ENCODE results near the gene DNAJA3. TPM values are rescaled to one million over a fixed set of nuclear protein-coding genes. Genes with fewer than 3 reads are reported as not detected.

Gene DNAJA3
- total RNA-seq, 4 donors from 2014 or later = 51.4 to 70.1 (median 54.0) TPM

DNA sequence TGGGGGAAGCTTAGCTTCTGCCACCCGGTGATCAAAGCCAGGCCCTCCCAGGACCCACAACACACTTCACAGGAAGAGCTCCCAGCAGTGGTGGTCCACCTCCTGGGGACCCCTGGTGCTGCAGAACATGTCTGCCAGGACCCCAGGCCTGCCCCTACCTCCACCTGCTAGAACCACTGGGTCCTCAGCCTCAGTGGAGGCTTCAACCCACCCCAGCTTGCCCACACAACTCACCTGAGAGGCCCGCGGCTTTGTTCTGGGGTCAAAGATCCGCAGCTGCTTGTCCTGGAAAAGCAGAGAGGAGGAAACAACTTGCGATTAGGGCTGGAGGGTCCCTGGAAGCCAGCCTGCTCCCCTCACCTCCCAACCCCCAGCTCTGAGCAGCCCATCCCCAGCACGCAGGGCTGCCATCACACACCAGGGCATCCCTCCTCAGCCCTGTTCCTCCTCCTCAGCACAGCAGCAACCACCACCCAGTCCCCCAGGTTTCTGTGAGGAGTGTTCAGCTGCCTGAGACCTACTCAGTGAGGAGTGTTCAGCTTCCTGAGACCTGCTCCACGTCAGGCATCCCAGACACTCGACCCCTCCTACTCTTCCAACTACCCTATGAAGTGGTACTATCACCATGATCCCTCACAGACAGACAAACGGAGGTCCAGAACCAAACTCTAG lies 30.5 kb upstream of the DNAJA3 start:
- Histone ChIP-seq H3K4me3 (no peak overlapping the region), H3K36me3 (peaks cover 0 to 83% (median 0%) of the 10 kb centered on the region in 3 donors)

DNA sequence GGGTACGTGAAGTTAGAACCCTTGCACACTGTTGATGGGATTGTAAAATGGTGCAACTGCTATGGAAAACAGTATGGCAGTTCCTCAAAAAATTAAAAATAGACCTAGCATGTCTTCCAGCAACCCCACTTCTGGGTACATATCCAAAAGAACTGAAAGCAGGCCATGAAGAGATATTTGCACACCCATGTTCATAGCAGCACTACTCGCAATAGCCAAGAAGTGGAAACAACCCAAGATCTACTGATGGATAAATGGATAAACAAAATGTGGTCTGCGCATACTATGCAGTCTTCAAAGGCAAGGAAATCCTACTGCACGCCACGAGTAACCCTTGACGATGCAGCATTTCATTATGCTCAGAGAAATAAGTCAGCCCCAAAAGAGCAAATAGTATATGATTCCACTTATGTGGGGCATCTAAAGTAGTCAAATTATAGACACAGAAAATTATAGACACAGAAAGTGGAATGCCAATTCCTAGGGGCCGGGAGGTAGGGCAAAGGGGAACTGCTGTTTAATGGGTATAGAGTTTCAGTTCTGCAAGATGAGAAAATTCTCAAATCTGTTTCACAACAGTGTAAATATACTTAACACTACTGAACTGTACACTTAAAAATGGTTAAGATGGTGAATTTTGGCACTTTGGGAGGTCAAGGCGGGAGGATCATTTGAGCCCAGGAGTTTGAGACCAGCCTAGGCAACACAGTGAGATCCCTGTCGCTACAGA lies 26.5 kb upstream of the DNAJA3 start:
- Histone ChIP-seq H3K27me3 (no peaks in the 10 kb centered on the region), H3K4me1 (peaks cover 0 to 3% (median 0%) of the 10 kb centered on the region in 4 donors), H3K27ac (no peak overlapping the region), H3K4me3 (no peak overlapping the region), H3K9me3 (no peaks in the 10 kb centered on the region), H3K36me3 (peaks cover 0 to 80% (median 0%) of the 10 kb centered on the region in 3 donors)
- TF ChIP-seq POLR2A (IDR thresholded peaks at IDR 0.05) = no peak
- TF ChIP-seq, protein P1, sequence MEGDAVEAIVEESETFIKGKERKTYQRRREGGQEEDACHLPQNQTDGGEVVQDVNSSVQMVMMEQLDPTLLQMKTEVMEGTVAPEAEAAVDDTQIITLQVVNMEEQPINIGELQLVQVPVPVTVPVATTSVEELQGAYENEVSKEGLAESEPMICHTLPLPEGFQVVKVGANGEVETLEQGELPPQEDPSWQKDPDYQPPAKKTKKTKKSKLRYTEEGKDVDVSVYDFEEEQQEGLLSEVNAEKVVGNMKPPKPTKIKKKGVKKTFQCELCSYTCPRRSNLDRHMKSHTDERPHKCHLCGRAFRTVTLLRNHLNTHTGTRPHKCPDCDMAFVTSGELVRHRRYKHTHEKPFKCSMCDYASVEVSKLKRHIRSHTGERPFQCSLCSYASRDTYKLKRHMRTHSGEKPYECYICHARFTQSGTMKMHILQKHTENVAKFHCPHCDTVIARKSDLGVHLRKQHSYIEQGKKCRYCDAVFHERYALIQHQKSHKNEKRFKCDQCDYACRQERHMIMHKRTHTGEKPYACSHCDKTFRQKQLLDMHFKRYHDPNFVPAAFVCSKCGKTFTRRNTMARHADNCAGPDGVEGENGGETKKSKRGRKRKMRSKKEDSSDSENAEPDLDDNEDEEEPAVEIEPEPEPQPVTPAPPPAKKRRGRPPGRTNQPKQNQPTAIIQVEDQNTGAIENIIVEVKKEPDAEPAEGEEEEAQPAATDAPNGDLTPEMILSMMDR (IDR thresholded peaks at IDR 0.05) = no peak
- DNase-seq = no peak

More for the DNA sequence above, 30.5 kb upstream of the DNAJA3 start:
- TF ChIP-seq POLR2A (IDR thresholded peaks at IDR 0.05) = no peak
- TF ChIP-seq, protein P1 (IDR thresholded peaks at IDR 0.05) = no peak
- no peak for DNase-seq
- no peaks in the 10 kb centered on the region for H3K9me3 ChIP-seq
- H3K4me1 ChIP-seq = peaks cover 0 to 7% (median 0%) of the 10 kb centered on the region in 4 donors
- H3K27ac ChIP-seq = no peak overlapping the region
- H3K27me3 ChIP-seq = no peaks in the 10 kb centered on the region

DNA sequence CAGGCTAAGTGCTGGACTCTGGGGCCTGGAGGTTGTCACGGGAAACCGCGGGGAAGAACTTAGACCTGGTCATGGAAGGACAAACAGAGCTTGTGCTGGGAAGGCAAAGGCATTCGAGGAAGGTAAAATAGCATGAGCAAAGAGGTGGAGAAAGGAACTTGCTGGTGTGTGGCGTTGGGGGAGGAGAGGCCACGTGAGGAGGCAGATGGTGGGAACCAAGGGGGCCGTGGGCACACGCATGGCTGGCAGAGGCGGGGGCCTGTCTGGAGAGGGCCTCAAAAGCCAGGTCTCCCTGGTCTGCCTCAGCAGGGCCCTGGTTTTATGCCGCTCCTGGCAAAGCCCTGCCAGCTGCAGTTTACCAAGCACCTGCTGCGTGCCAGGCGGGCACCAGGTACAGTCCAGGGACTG lies 24.6 kb upstream of the DNAJA3 start:
- Histone ChIP-seq H3K27me3 (no peaks in the 10 kb centered on the region), H3K4me1 (peaks cover 0 to 3% (median 0%) of the 10 kb centered on the region in 4 donors), H3K4me3 (no peak overlapping the region), H3K27ac (no peak overlapping the region), H3K9me3 (no peaks in the 10 kb centered on the region), H3K36me3 (peaks cover 0 to 85% (median 0%) of the 10 kb centered on the region in 3 donors)
- no peak for TF ChIP-seq POLR2A (IDR thresholded peaks at IDR 0.05)
- TF ChIP-seq, protein P1 (IDR thresholded peaks at IDR 0.05) = no peak
- no peak for DNase-seq

DNA sequence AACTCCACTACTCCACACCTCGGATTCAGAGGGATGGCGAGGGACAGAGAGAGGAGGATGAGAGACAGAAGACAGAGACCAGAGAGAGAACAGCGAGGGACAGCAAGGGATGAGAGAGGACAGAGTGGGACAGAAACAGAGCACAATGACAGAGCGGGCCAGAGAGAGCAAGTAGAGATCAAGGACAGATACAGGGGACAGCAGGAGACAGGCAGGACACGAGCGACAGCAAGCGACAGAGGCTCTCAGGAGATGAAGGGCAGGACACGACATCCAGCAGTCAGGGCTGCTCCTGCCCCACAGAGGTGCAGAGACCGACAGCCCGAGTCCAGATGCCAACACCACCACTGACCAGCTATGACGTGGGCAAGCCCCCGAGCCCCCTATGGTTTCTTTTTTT lies 24.2 kb upstream of the DNAJA3 start:
- Histone ChIP-seq H3K27me3 (no peaks in the 10 kb centered on the region), H3K27ac (no peak overlapping the region), H3K4me1 (peaks cover 0 to 3% (median 0%) of the 10 kb centered on the region in 4 donors), H3K36me3 (peaks cover 0 to 85% (median 0%) of the 10 kb centered on the region in 3 donors), H3K9me3 (no peaks in the 10 kb centered on the region), H3K4me3 (no peak overlapping the region)
- DNase-seq = no peak
- TF ChIP-seq, protein P1 (IDR thresholded peaks at IDR 0.05) = no peak
- no peak for TF ChIP-seq POLR2A (IDR thresholded peaks at IDR 0.05)

DNA sequence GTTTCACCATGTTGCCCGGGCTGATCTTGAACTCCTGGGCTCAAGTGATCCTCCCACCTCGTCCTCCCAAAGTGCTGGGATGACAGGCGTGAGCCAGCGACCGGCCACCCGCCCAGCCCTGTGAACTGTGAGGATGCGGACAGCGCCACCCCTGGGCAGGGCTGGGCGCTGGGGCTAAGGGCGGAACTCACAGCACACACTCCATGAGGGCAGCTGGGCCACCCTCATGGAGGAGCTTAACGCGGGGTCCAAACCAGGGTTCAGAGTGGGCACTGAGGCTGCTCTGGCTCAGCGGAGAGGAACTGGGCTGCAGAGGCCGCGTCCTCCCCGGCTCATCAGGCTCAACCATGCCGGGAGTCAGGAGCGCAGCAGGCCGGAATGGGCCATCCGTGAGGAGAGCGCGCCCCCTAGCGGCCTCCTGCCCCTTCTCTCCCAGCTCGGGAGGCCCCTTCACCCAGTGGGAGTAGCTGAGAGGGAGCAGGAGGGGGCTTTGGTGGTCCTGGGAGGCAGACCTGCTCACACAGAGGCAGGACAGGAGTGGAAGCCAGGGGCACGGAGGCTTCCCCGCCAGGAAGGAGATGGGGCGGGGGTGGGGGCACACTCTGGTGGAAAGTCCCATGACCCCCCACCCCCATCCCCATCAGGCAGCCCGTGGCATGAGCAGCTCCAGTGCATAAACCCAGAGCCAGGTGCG lies 23.1 kb upstream of the DNAJA3 start:
- TF ChIP-seq, protein P1 (IDR thresholded peaks at IDR 0.05) = peak; percentile 55 to 92 (median 84)
- no peak for TF ChIP-seq POLR2A (IDR thresholded peaks at IDR 0.05)
- H3K27me3 ChIP-seq = no peaks in the 10 kb centered on the region
- H3K4me3 ChIP-seq = no peak overlapping the region
- H3K9me3 ChIP-seq = no peaks in the 10 kb centered on the region
- peaks cover 0 to 3% (median 0%) of the 10 kb centered on the region in 4 donors for H3K4me1 ChIP-seq
- H3K27ac ChIP-seq = no peak overlapping the region
- peaks cover 0 to 88% (median 0%) of the 10 kb centered on the region in 3 donors for H3K36me3 ChIP-seq
- peak; percentile 72 to 88 (median 86) for DNase-seq

All from Peyer's patch (tissue), 4 donors.